Upper lobe of left lung (tissue), 4 donors: ENCODE results near the gene ADD1.

Source experiments
- POLR2A ChIP-seq, 4 donors: fragments of 450-650 bp; IDR thresholded peaks; one replicate each; pipeline ENCODE4 v1.5.1; 2016 to 2017; ENCODE audit warnings: antibody characterized with exemption in 4 of 4, mild to moderate bottlenecking in 2 of 4
- POLR2AphosphoS5 ChIP-seq, 2 donors: sonication (generic); formaldehyde crosslinking; IDR thresholded peaks; one replicate each; pipeline ENCODE4 v1.5.1; 2017; ENCODE audit warnings: antibody characterized with exemption in 2 of 2

DNA sequence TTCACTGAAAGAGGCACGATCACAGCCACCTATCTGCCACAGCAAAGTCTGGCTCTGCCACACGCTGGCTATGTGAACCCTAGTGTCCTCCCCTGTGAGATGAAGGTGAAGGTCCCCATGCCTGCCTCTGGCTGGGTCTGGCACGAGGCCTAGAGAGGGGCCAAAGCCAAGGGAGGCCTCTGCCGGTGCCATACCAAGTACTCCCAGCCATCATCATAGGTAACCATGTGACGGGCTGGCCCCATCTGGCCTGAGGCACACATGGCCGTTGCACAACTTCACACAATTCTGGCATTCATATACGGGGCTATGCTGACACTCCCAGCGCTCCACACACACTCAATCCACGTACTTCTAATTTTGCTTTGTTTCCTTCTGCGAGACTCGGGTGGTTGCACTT, 104.3 kb downstream of the ADD1 start:
- no peak for TF ChIP-seq POLR2A (IDR thresholded peaks at IDR 0.05)
- TF ChIP-seq POLR2AphosphoS5 (IDR thresholded peaks at IDR 0.05) = no peak
